ENCODE results near the gene SPATA2. TPM values are rescaled to one million over a fixed set of nuclear protein-coding genes. Genes with fewer than 3 reads are reported as not detected.

SPATA2 gene
- total and polyA plus RNA-seq, 4 donors, result 4.2 to 8.0 (median 4.9) TPM

DNA sequence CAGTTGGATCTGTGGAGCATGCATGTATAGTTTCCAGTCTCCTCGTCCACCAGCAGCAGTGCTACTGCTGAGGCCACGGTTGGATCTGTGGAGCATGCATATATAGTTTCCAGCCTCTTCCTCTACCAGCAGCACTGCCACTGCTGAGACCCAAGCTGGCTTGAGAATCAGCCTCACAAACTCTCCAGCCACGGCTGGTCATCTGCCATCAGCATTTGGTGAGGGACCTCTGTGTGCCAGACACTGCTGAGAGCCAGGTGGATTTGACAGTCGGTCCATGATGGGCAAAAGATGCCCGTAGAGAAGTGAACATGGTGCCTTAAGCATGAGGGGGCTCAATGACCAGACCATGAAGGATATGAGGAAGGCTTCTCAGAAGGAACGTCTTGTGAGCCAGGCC, 56.3 kb downstream of the SPATA2 start:
- Histone ChIP-seq H3K27me3 (ENCODE audit: control insufficient read depth in 3 of 3, insufficient read depth in 3 of 3, low read length in 2 of 3) (no peaks in the 10 kb centered on the region), H3K27ac (ENCODE audit: low read depth in 1 of 2, low read length in 1 of 2) (no peak overlapping the region), H3K9ac (ENCODE audit: insufficient read depth in 1 of 2, low read length in 2 of 2) (no peak overlapping the region), H3K9me3 (ENCODE audit: control insufficient read depth in 4 of 4, insufficient read depth in 3 of 4, low read length in 3 of 4) (no peaks in the 10 kb centered on the region), H3K4me1 (ENCODE audit: control insufficient read depth in 5 of 5, insufficient read depth in 5 of 5, low read length in 5 of 5) (no peaks in the 10 kb centered on the region), H3K36me3 (ENCODE audit: control insufficient read depth in 4 of 4, insufficient read depth in 4 of 4, low read length in 4 of 4) (peaks cover 11 to 20% (median 13%) of the 10 kb centered on the region in 4 donors), H3K4me3 (no peak overlapping the region)
- WGBS, 2 donors, result 90 to 97% methylated on average over 6 of the region's 6 CpGs
- TF ChIP-seq CTCF (IDR thresholded peaks at IDR 0.05; ENCODE audit: control extremely low read depth, extremely low read depth), result no peak
- DNase-seq (no peak), ATAC-seq (ENCODE audit: insufficient read depth, low FRiP score) (no peak)

DNA sequence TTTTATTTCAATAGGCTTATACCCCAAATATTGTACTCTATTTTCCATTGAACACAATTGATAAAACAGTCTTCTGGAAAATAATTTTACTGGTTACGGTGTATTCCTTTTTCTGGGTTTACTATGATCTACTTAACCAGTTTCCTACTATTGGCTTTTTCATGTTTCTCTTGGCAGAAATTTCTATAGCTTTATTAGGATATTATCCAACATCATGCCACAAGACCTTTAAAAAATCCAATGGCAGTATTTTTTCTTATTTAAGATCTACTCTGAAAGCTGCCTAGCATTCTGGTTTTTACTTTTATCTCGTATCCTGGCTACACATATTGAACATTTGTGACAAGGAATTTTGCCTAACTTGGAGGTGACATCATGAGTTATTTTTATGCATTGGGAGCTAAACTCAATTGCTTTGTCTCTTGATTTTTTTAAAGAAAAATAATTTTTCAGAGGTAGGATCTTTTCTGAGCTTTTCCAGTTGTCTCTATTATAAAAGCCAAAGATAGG, 57.2 kb downstream of the SPATA2 start:
- TF ChIP-seq CTCF (IDR thresholded peaks at IDR 0.05; ENCODE audit: control extremely low read depth, extremely low read depth), result no peak
- Histone ChIP-seq H3K27me3 (ENCODE audit: control insufficient read depth in 3 of 3, insufficient read depth in 3 of 3, low read length in 2 of 3) (no peaks in the 10 kb centered on the region), H3K27ac (ENCODE audit: low read depth in 1 of 2, low read length in 1 of 2) (no peak overlapping the region), H3K4me1 (ENCODE audit: control insufficient read depth in 5 of 5, insufficient read depth in 5 of 5, low read length in 5 of 5) (no peaks in the 10 kb centered on the region), H3K9me3 (ENCODE audit: control insufficient read depth in 4 of 4, insufficient read depth in 3 of 4, low read length in 3 of 4) (no peaks in the 10 kb centered on the region), H3K4me3 (no peak overlapping the region), H3K9ac (ENCODE audit: insufficient read depth in 1 of 2, low read length in 2 of 2) (no peak overlapping the region), H3K36me3 (ENCODE audit: control insufficient read depth in 4 of 4, insufficient read depth in 4 of 4, low read length in 4 of 4) (peaks cover 8 to 27% (median 11%) of the 10 kb centered on the region in 4 donors)
- DNase-seq (no peak), ATAC-seq (ENCODE audit: insufficient read depth, low FRiP score) (no peak)
- WGBS, 2 donors, result 95 to 97% methylated on average over 2 of the region's 2 CpGs

- Histone ChIP-seq H3K9me3 (ENCODE audit: control insufficient read depth in 4 of 4, insufficient read depth in 3 of 4, low read length in 3 of 4) (no peaks in the 10 kb centered on the region), H3K9ac (ENCODE audit: insufficient read depth in 1 of 2, low read length in 2 of 2) (no peak overlapping the region), H3K36me3 (ENCODE audit: control insufficient read depth in 4 of 4, insufficient read depth in 4 of 4, low read length in 4 of 4) (peaks cover 8 to 31% (median 11%) of the 10 kb centered on the region in 4 donors), H3K4me3 (no peak overlapping the region), H3K27me3 (ENCODE audit: control insufficient read depth in 3 of 3, insufficient read depth in 3 of 3, low read length in 2 of 3) (no peaks in the 10 kb centered on the region), H3K27ac (ENCODE audit: low read depth in 1 of 2, low read length in 1 of 2) (no peak overlapping the region), H3K4me1 (ENCODE audit: control insufficient read depth in 5 of 5, insufficient read depth in 5 of 5, low read length in 5 of 5) (peaks cover 0 to 3% (median 1%) of the 10 kb centered on the region in 5 donors)
- ATAC-seq (ENCODE audit: insufficient read depth, low FRiP score) (no peak), DNase-seq (no peak)
- no peak for TF ChIP-seq CTCF (IDR thresholded peaks at IDR 0.05; ENCODE audit: control extremely low read depth, extremely low read depth)
- WGBS, 2 donors, result 97 to 100% methylated on average over 3 of the region's 3 CpGs
These were observed 58.4 kb downstream of the SPATA2 start for GRCh38 chr20:49856904-49857303.

Measured in lung (tissue), 12 donors.